GM18517 (cell line): ENCODE results near the gene DHRS11.

ENCODE experiments used
- ATAC-seq: cut with Tn5 transposase; IDR thresholded peaks from one replicate; pipeline ENCODE4 v1.9.1; 2021; ENCODE audit warnings: mild to moderate bottlenecking, moderate library complexity; ENCODE audit not compliant: unreplicated experiment

Gene DHRS11, protein sequence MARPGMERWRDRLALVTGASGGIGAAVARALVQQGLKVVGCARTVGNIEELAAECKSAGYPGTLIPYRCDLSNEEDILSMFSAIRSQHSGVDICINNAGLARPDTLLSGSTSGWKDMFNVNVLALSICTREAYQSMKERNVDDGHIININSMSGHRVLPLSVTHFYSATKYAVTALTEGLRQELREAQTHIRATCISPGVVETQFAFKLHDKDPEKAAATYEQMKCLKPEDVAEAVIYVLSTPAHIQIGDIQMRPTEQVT

GRCh38 chr17:36591434-36592315, at the start of gene DHRS11:
Gene DHRS11, plus strand, starts transcription at chr17:36591879. Its CDS starts 131 bp downstream, at chr17:36592010.
- peak; percentile 69 for ATAC-seq

DNA sequence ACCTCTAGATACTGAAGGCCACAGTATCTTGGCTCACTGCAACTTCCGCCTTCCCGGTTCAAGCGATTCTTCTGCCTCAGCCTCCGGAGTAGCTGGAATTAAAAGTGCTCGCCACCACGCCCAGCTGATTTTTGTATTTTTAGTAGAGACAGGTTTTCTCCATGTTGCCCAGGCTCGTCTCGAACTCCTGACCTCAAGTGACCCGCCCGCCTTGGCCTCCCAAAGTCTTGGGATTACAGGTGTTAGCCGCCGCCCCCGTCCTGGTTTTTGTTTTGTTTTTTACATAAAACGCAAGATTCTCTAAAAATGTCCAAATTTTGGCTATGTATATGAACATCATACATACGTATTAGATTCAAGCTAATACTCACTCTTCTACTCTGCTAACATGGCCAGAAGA, 48.9 kb upstream of the DHRS11 start:
- no peak for ATAC-seq

GRCh38 chr17:36544044-36544306, 47.7 kb upstream of the DHRS11 start:
- ATAC-seq = peak; percentile 6

DNA sequence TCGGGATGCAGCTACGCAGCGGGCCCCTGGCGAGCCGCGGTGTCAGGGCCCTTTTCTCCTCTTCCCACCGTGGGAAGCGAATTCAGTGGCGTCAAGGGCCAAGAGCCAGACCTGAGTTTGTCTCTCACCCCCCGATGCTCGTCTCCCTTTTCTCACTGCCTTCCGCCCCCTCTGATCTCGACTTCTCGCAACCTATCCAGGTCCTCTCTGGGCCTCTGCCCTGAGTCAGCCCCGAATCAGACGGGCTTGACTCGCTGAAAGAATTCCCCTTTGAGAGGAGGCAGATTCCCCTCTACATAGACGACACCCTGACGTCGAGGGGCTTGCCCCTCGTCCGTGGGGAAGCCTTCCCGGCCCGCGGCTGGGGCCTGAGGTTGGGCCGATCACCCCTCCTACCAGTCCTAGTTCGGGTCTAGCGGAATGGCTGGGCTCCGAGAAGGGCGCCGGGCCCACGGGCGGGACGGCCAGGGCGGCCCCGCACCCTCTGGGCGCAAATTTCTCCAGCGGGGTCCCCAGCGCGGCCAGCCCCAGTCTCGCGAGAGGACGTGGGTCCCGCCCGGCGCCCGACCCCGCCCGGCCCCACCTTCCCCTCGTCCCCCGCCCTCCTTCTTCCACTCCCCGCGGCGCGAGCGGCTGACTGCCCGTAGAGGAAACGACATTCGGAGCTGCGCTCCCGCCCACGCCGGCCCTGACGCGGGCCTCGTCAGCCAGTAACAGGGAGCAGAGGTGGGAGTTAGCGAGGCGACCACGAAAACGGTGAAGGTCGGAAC, 47.2 kb upstream of the DHRS11 start, which contains the start of gene GGNBP2:
TSS of gene GGNBP2 (plus strand) at position 613 of the 770 bp plus-strand sequence. CDS start 806 bp downstream, outside the sequence.
- ATAC-seq = peak; percentile 54

GRCh38 chr17:36545077-36545464, 46.6 kb upstream of the DHRS11 start:
- ATAC-seq = no peak

DNA sequence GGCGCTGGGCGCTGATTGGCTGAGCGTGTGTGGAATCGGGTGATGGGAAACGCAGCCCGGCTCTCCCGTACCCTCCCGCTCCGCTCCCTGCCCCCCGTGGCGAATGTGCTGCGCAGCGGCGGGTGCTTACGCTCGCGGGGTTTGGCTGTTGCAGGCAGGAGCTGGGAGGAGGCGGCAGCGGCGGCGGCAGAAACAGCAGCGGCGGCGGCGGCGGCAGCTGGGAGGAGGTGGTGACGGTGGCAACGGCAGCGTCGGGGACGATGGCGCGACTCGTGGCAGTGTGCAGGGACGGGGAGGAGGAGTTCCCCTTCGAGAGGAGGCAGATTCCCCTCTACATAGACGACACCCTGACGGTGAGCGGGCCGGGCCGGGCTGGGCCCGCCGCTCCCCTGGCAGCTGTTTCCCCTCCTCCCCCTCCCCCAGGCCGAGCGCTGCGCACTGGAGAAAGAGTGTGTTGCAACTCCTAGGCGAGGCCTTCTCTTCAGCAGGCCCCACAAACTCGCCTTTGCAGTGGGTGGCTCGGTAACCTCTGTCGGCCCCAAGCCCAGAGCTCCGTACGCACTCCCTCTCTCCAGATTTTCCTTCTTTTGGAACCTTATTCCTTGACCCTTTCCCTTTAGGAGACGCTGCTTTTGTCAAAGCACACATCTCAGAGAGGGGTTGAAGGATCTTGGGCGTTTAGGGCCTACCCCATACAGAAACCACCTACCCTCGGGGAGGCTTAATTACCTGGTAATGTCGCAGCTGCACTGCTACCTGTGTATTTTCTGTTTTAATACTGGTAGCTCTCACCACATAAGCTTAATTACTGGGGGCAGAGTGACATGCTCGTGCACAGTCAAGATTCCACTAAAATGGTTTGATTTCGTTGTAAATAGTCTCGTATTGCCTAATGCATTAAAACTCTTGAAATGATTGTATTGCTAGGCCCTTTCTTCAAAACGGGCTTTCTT, 45.9 kb upstream of the DHRS11 start:
- peak; percentile 60 for ATAC-seq

GRCh38 chr17:36546418-36547093, 45.1 kb upstream of the DHRS11 start:
- ATAC-seq = no peak

- ATAC-seq = no peak
Observed at GRCh38 chr17:36547776-36548175, 43.9 kb upstream of the DHRS11 start.

DNA sequence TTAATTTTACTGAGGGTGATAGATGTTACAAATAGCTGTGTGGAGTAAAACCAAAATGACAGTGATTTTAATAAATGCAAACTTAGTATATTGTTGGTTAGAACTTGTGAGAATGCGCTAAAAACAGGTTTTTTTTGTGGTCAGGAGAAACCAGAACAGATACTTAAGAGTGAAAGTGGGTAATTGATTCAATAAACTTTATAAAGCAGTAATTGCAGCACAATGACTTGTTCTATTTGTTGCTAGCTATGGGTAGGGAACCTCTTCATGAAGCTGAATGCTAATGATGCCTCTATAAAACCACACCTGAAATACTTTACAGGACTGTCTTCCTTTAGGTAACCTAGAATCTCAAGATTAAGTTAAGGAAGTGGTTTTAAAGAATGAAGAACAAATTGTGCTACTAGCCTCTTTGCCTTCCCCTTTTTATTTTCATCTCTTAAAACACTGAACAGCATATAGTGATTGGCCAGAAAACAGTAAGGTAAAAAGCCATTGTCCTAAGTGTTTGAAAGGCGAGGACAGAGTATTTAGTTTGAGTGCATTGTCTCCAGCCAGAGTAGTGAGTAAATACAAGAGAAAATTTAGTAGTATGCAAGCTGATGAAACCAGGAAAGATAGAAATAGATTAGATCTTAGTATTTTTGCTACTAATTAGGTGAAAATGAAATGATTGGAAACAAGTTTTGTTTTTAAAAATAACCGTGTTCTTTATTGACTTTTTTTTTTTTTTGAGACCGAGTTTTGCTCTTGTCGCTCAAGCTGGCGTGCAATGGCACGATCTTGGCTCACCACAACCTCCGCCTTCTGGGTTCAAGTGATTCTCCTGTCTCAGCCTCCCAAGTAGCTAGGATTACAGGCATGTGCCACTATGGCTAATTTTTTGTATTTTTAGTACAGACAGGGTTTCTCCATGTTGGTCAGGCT, 40.9 kb upstream of the DHRS11 start:
- ATAC-seq = no peak

DNA sequence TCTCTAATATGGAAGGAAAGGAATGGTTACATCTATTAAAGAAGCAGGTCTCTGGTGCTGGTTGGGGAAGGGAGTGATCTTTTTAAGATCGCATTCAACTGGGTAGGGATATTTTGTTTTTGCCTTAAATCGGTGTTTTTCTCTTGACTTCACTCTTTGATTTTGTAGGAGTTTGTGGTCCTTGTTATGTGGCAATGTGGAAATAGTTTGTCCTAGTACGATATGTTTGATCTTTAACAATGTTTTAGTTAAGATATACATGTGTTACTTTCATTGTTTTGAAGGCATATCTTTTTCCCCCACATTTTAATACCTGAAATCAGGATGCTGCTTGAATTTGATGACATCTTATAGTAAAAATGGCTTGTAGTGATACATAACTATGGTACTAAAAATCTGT, 38.2 kb upstream of the DHRS11 start:
- no peak for ATAC-seq

DNA sequence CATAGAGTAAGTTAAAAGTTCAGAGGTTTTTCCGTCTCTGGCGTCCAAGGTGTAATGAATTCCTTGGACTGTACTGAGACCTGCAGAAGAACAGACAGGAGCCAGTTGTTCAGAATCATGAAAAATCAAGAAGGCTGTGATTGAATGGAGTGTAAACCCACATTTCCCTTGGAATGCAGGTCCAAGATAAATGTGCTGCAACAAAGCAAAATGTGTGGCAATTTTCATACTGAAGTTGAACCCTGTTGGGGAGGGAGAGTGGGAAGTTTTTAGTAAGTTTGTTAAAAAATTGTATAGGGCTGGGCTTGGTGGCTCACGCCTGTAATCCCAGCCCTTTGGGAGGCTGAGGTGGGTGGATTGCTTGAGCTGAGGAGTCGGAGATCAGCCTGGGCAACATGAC, 25.6 kb upstream of the DHRS11 start:
- ATAC-seq = no peak

DNA sequence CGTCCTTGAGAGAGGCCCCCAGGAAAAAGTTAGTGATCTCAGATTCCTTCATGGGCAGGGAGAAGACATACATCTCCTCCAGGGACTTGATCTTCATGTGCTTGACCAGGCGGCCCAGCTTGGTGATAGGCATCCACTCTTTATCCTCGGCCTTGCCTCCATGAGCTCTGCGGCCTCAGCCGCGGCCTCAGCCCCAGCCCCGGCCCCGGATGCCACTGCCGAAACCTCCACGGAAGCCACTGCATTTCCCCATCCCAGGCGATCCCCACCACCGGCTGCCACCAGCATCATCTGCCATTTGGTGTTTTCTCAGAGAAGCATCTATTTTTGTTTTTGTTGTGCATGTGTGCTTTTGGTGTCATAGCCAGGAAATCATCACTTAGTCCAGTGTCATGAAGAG, 16.7 kb upstream of the DHRS11 start:
- no peak for ATAC-seq

DNA sequence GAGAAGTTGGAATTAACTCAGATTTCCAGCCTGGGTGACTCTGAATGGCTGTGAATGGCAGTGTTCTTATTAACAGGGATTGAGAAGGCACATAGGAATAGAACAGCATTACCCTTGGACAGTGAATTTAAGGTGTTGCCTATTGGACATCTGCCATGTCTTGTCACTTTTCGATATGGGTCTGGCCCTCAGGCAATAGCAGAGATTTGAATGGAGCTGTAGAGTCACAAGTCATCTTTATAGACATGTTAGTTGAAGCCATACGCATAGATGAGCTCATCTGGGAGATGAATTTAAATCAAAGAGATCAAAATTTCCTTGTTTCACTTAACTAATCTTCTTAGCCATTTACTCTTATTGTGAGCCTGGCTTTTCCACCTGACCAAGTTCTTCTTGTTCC, 14.9 kb upstream of the DHRS11 start:
- ATAC-seq = no peak

DNA sequence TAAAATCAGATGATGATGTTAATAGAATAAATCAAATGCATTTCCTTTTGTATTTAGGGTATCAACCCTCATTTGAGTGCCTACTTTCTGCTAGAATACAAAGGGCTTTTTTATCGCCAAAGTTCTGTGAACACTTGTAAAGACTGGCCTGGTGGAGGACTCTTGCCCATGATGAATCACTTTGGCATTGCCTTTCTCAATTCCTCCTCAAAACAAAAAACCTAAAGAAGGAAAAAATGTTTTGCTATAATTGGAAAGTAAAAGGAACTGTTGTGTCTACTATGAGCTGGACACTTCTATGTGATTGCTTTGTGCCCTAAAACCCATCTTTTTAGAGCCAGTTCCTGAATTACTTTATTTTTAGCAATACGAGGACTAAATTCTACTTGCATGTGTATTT, 13.0 kb upstream of the DHRS11 start:
- ATAC-seq = no peak

- no peak for ATAC-seq
Observed at GRCh38 chr17:36583787-36584186, 7.9 kb upstream of the DHRS11 start.

GRCh38 chr17:36586138-36586537, 5.5 kb upstream of the DHRS11 start:
- no peak for ATAC-seq

- ATAC-seq = no peak
Observed at GRCh38 chr17:36590082-36590481, 1.6 kb upstream of the DHRS11 start.

GRCh38 chr17:36592316-36592715, 637 bp downstream of the DHRS11 start:
- no peak for ATAC-seq
